ENCODE data around the gene MTUS2.

Gene MTUS2

GRCh38 chr13:29355029-29355428 lies 534.9 kb downstream of the MTUS2 start:
- FAIRE-seq (no peak), DNase-seq (ENCODE audit: insufficient read length, low spot score) (no peak)
- no peak for TF ChIP-seq POLR2A (IDR thresholded peaks at IDR 0.05; ENCODE audit: low read depth, low read length)
- TF ChIP-seq PAX5 (IDR thresholded peaks at IDR 0.05; ENCODE audit: insufficient read depth, low read length, severe bottlenecking) = no peak
- TF ChIP-seq TAF1 (IDR thresholded peaks at IDR 0.05; ENCODE audit: low read depth, low read length) = no peak
- TF ChIP-seq POLR2AphosphoS5 (IDR thresholded peaks at IDR 0.05; ENCODE audit: low read depth, low read length) = no peak
- TF ChIP-seq POU2F2 (IDR thresholded peaks at IDR 0.05; ENCODE audit: low read depth, low read length) = no peak
- no peak for TF ChIP-seq SPI1 (IDR thresholded peaks at IDR 0.05; ENCODE audit: low read depth, low read length)

DNA sequence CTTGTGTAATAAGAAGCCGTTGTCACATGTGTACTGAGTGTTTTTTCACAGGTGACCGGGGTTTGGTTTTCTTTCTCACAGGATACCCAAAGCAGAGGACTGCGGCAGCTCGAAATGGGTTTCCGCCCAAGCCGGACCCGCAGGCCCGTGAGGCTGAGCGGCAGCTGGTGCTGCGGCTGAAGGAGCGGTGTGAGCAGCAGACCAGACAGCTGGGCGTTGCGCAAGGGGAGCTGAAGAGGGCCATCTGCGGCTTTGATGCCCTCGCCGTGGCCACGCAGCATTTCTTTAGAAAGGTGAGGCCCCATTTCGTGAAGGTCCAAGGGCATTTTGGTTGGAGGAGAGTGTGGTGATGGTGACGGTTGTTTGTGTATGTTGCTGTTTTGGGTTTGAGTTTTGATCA lies 539.0 kb downstream of the MTUS2 start:
- FAIRE-seq = no peak
- TF ChIP-seq SPI1 (IDR thresholded peaks at IDR 0.05; ENCODE audit: low read depth, low read length) = no peak
- no peak for TF ChIP-seq TAF1 (IDR thresholded peaks at IDR 0.05; ENCODE audit: low read depth, low read length)
- TF ChIP-seq POLR2AphosphoS5 (IDR thresholded peaks at IDR 0.05; ENCODE audit: low read depth, low read length) = no peak
- no peak for TF ChIP-seq POLR2A (IDR thresholded peaks at IDR 0.05; ENCODE audit: low read depth, low read length)
- no peak for TF ChIP-seq POU2F2 (IDR thresholded peaks at IDR 0.05; ENCODE audit: low read depth, low read length)
- no peak for TF ChIP-seq PAX5 (IDR thresholded peaks at IDR 0.05; ENCODE audit: insufficient read depth, low read length, severe bottlenecking)
- DNase-seq (ENCODE audit: insufficient read length, low spot score) = no peak

GRCh38 chr13:29361716-29362115 lies 541.6 kb downstream of the MTUS2 start:
- no peak for TF ChIP-seq TAF1 (IDR thresholded peaks at IDR 0.05; ENCODE audit: low read depth, low read length)
- no peak for TF ChIP-seq POLR2AphosphoS5 (IDR thresholded peaks at IDR 0.05; ENCODE audit: low read depth, low read length)
- TF ChIP-seq PAX5 (IDR thresholded peaks at IDR 0.05; ENCODE audit: insufficient read depth, low read length, severe bottlenecking) = no peak
- no peak for TF ChIP-seq SPI1 (IDR thresholded peaks at IDR 0.05; ENCODE audit: low read depth, low read length)
- no peak for TF ChIP-seq POU2F2 (IDR thresholded peaks at IDR 0.05; ENCODE audit: low read depth, low read length)
- no peak for TF ChIP-seq POLR2A (IDR thresholded peaks at IDR 0.05; ENCODE audit: low read depth, low read length)
- no peak for FAIRE-seq
- no peak for DNase-seq (ENCODE audit: insufficient read length, low spot score)

DNA sequence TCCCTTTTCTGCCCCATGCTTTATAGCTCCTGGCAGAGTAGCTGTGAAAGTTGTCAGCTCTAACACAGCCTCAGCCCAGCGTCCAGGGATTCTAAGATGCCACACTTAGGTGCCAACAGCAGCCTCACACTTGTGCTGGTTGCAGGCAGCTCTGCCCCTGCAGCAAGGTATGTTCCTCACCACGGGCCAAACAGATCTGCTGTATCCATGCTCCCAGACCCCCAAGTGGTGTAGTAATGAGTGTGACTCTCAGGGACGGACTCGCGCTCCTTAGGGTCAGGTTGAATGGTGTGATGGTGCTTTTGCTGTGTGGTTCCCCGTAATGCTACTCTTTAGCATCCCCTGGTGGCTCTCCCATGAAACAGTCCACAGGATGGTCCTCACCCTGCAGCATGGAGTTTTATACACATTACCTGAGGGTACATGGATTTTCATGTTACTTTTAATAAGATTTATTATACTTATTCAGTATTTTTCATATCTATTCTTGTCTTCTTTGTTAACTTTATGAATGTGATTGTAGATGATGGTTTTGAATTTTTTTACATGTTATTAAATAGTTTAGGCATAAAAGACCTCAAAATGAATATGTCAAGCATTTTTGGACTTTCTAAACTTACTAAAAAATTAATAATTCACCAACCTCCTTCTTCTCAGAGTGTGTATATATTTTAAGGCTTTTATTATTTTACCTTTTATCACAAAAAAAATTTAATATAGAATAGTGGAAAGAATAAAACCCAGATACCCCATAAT lies 542.9 kb downstream of the MTUS2 start:
- TF ChIP-seq POLR2AphosphoS5 (IDR thresholded peaks at IDR 0.05; ENCODE audit: low read depth, low read length) (no peak), TAF1 (IDR thresholded peaks at IDR 0.05; ENCODE audit: low read depth, low read length) (no peak), POLR2A (IDR thresholded peaks at IDR 0.05; ENCODE audit: low read depth, low read length) (no peak), PAX5 (IDR thresholded peaks at IDR 0.05; ENCODE audit: insufficient read depth, low read length, severe bottlenecking) (no peak)
- peak; percentile 48 for DNase-seq (ENCODE audit: insufficient read length, low spot score)
- peak; percentile 83 for FAIRE-seq

DNA sequence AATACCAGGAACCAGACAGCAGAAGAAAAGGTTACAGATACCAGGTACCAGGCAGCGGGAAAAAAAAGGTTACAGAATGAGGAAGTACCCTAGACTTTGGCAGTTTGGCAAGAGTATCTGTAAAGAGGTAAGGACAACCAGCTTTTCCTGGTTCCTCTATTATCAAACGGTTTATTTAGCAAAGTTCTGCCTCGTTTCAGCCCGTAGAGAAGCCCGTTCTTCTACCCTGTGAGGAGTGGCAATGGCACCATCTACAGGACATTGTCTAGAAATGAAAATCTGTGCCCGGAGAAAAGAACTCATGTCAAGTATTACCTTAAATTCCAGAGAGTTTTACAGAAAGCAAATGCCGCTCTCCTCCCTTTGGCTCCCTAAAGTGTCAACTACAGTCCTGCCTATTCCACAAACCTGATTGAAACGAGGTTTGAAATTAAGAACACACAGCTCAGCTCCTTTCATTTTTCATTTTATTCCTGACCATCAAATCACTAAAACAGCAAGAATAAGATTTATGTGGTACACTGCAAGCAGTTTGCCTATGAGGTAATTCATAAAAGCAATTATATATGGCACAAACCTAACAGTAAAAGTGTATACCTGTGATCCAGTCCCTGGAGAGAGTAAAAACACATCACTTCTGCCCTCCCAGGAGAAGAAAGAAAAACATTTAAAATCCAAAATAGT lies 549.1 kb downstream of the MTUS2 start:
- TF ChIP-seq POLR2A (IDR thresholded peaks at IDR 0.05; ENCODE audit: low read depth, low read length) = no peak
- TF ChIP-seq TAF1 (IDR thresholded peaks at IDR 0.05; ENCODE audit: low read depth, low read length) = no peak
- peak; percentile 46; the same call in 1 of the 2 replicates for TF ChIP-seq SPI1 (IDR thresholded peaks at IDR 0.05; ENCODE audit: low read depth, low read length)
- DNase-seq (ENCODE audit: insufficient read length, low spot score) (no peak), FAIRE-seq (no peak)

- TF ChIP-seq POLR2A (IDR thresholded peaks at IDR 0.05; ENCODE audit: low read depth, low read length) (no peak), TAF1 (IDR thresholded peaks at IDR 0.05; ENCODE audit: low read depth, low read length) (no peak)
- FAIRE-seq = no peak
- no peak for DNase-seq (ENCODE audit: insufficient read length, low spot score)
Measured at GRCh38 chr13:29379281-29379680, 559.1 kb downstream of the MTUS2 start.

GRCh38 chr13:29379865-29380264 lies 559.7 kb downstream of the MTUS2 start:
- no peak for TF ChIP-seq POU2F2 (IDR thresholded peaks at IDR 0.05; ENCODE audit: low read depth, low read length)
- no peak for TF ChIP-seq POLR2AphosphoS5 (IDR thresholded peaks at IDR 0.05; ENCODE audit: low read depth, low read length)
- no peak for TF ChIP-seq TAF1 (IDR thresholded peaks at IDR 0.05; ENCODE audit: low read depth, low read length)
- TF ChIP-seq PAX5 (IDR thresholded peaks at IDR 0.05; ENCODE audit: insufficient read depth, low read length, severe bottlenecking) = no peak
- TF ChIP-seq POLR2A (IDR thresholded peaks at IDR 0.05; ENCODE audit: low read depth, low read length) = no peak
- no peak for TF ChIP-seq SPI1 (IDR thresholded peaks at IDR 0.05; ENCODE audit: low read depth, low read length)
- FAIRE-seq (no peak), DNase-seq (ENCODE audit: insufficient read length, low spot score) (no peak)

DNA sequence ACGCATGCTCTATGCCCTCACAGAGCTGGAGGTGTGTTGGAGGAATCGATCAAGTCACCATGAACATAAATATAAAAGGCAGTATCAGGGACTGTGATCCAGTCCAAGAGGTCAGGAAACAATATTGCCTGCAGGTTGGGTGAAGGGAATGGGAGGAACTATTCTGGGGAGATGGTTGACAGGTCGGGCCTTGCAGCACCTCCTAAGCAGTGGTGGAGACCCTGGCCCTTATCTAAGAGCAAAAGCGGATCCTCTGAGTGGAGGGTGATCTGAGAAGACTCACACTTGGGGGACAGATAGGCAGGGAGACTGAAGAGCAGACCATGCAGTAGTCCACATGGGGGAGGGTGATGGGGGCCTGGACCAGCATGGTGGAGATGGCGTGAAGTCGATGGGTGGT lies 561.9 kb downstream of the MTUS2 start:
- DNase-seq (ENCODE audit: insufficient read length, low spot score) (no peak), FAIRE-seq (no peak)
- no peak for TF ChIP-seq TAF1 (IDR thresholded peaks at IDR 0.05; ENCODE audit: low read depth, low read length)
- no peak for TF ChIP-seq POLR2A (IDR thresholded peaks at IDR 0.05; ENCODE audit: low read depth, low read length)
- no peak for TF ChIP-seq SPI1 (IDR thresholded peaks at IDR 0.05; ENCODE audit: low read depth, low read length)
- no peak for TF ChIP-seq PAX5 (IDR thresholded peaks at IDR 0.05; ENCODE audit: insufficient read depth, low read length, severe bottlenecking)
- TF ChIP-seq POU2F2 (IDR thresholded peaks at IDR 0.05; ENCODE audit: low read depth, low read length) = no peak
- no peak for TF ChIP-seq POLR2AphosphoS5 (IDR thresholded peaks at IDR 0.05; ENCODE audit: low read depth, low read length)

DNA sequence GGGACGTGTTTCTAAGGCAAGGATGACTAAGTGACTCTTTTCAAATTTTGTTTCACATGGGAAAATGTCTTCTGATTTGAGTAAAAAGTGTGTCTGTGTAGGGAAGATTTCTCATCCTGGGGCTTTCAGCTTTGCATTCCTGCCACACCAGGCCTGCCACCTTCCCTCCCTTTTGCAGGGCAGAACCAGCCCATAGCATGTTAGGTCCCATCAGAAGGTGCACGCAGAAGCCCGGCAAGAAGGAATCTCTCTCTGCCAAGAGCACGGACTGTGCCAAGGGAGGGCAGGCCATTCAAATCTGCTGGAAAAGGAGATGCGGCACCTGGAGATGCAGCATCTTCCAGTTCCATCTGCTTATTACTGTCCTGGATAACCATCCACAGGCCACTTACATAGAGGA lies 563.3 kb downstream of the MTUS2 start:
- no peak for DNase-seq (ENCODE audit: insufficient read length, low spot score)
- FAIRE-seq = no peak
- TF ChIP-seq PAX5 (IDR thresholded peaks at IDR 0.05; ENCODE audit: insufficient read depth, low read length, severe bottlenecking) (no peak), SPI1 (IDR thresholded peaks at IDR 0.05; ENCODE audit: low read depth, low read length) (no peak), POLR2AphosphoS5 (IDR thresholded peaks at IDR 0.05; ENCODE audit: low read depth, low read length) (no peak), POLR2A (IDR thresholded peaks at IDR 0.05; ENCODE audit: low read depth, low read length) (no peak), TAF1 (IDR thresholded peaks at IDR 0.05; ENCODE audit: low read depth, low read length) (no peak), POU2F2 (IDR thresholded peaks at IDR 0.05; ENCODE audit: low read depth, low read length) (no peak)

- DNase-seq (ENCODE audit: insufficient read length, low spot score) (no peak), FAIRE-seq (no peak)
- TF ChIP-seq POLR2A (IDR thresholded peaks at IDR 0.05; ENCODE audit: low read depth, low read length) = no peak
Measured at GRCh38 chr13:29384466-29384865, 564.3 kb downstream of the MTUS2 start.
